Chondrocyte (in vitro differentiated cells): ENCODE data around the gene C1orf74. TPM values are rescaled to one million over a fixed set of nuclear protein-coding genes. Genes with fewer than 3 reads are reported as not detected.
"Not testable (repeated sequence)": the region's sequence is repeated elsewhere in the genome, so short reads cannot be mapped to it uniquely, and the experiment has no call there.

Experiments
- DNase-seq: peaks from one replicate; pipeline ENCODE4 v3.0.0; 2021; ENCODE audit warnings: mixed read lengths, low spot score
- H3K27ac Mint-ChIP-seq: one replicate; pipeline ENCODE4 v1.8.0; 2021; ENCODE audit warnings: mild to moderate bottlenecking, moderate library complexity, mixed read lengths; ENCODE audit not compliant: unreplicated experiment
- H3K27me3 Mint-ChIP-seq: 2 replicates; pipeline ENCODE4 v1.8.0; 2021; ENCODE audit warnings: low read depth, mixed read lengths
- H3K36me3 Mint-ChIP-seq: 2 replicates; pipeline ENCODE4 v1.8.0; 2021; ENCODE audit warnings: low read depth, mixed read lengths
- H3K4me1 Mint-ChIP-seq: 2 replicates; pipeline ENCODE4 v1.8.0; 2021; ENCODE audit warnings: low read depth, mild to moderate bottlenecking, mixed read lengths
- H3K4me3 Mint-ChIP-seq: one replicate; pipeline ENCODE4 v1.8.0; 2021; ENCODE audit warnings: mild to moderate bottlenecking, moderate library complexity, mixed read lengths; ENCODE audit not compliant: unreplicated experiment
- H3K9me3 Mint-ChIP-seq: 2 replicates; pipeline ENCODE4 v1.8.0; 2021; ENCODE audit warnings: low read depth, mixed read lengths
- CTCF ChIP-seq: fragments of 200-600 bp; sonication (generic); IDR thresholded peaks from 2 replicates; pipeline ENCODE4 v1.5.0; 2021; ENCODE audit warnings: antibody characterized with exemption, mild to moderate bottlenecking, moderate library complexity
- total RNA-seq: library from RNA; stranded (reverse); gene quantifications from 3 replicates; pipeline ENCODE4 v1.2.1, GENCODE V29; 2021

The C1orf74 gene
- total RNA-seq, 1 donor from 2014 or later: 1.6 TPM

GRCh38 chr1:209797978-209798639 is 13.8 kb upstream of the C1orf74 start:
- DNase-seq: no peak
- peaks cover 54% of the 10 kb centered on the region for H3K27me3 Mint-ChIP-seq
- TF ChIP-seq CTCF: no peak

GRCh38 chr1:209793711-209794110 is 9.4 kb upstream of the C1orf74 start:
- H3K27me3 Mint-ChIP-seq: peaks cover 64% of the 10 kb centered on the region
- not testable (repeated sequence) for H3K36me3 Mint-ChIP-seq, H3K4me1 Mint-ChIP-seq, H3K27ac Mint-ChIP-seq, H3K4me3 Mint-ChIP-seq, DNase-seq, H3K9me3 Mint-ChIP-seq

More at GRCh38 chr1:209797978-209798639, 13.8 kb upstream of the C1orf74 start:
- H3K4me1 Mint-ChIP-seq: peaks cover 6% of the 10 kb centered on the region
- no peaks in the 10 kb centered on the region for H3K9me3 Mint-ChIP-seq
- H3K4me3 Mint-ChIP-seq: no peak overlapping the region
- no peak overlapping the region for H3K27ac Mint-ChIP-seq
- H3K36me3 Mint-ChIP-seq: no peaks in the 10 kb centered on the region

DNA sequence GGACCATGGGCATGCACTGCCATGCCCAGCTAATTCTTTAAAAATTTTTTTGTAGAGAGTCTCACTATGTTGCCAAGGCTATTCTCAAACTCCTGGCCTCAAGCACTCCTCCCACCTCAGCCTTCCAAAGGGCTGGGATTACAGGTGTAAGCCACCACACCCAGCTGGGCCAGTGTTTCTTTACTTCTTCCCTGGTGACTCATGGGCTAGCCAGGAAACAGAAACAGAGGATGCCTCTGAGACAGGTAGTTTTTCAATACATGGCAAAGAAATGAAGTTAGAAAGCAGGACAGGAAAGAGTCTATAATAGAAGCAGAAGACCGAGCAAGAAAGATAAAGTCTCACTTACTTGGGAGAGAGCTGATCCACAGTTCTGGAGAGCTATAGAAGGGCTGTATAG is 7.6 kb upstream of the C1orf74 start:
- Mint-ChIP-seq H3K27me3 (peaks cover 69% of the 10 kb centered on the region), H3K27ac (no peak overlapping the region), H3K4me3 (no peak overlapping the region), H3K9me3 (no peaks in the 10 kb centered on the region), H3K4me1 (no peaks in the 10 kb centered on the region), H3K36me3 (no peaks in the 10 kb centered on the region)
- no peak for TF ChIP-seq CTCF
- no peak for DNase-seq

GRCh38 chr1:209790286-209791193 is 6.2 kb upstream of the C1orf74 start:
- Mint-ChIP-seq H3K9me3 (no peaks in the 10 kb centered on the region), H3K4me1 (no peaks in the 10 kb centered on the region), H3K36me3 (no peaks in the 10 kb centered on the region), H3K27me3 (peaks cover 71% of the 10 kb centered on the region), H3K27ac (no peak overlapping the region), H3K4me3 (no peak overlapping the region)
- TF ChIP-seq CTCF: no peak
- no peak for DNase-seq

GRCh38 chr1:209789245-209789644 is 4.9 kb upstream of the C1orf74 start:
- no peaks in the 10 kb centered on the region for H3K36me3 Mint-ChIP-seq
- TF ChIP-seq CTCF: no peak

More at GRCh38 chr1:209789245-209789644, 4.9 kb upstream of the C1orf74 start:
- H3K9me3 Mint-ChIP-seq: no peaks in the 10 kb centered on the region
- H3K27ac Mint-ChIP-seq: no peak overlapping the region
- no peak for DNase-seq
- peaks cover 7% of the 10 kb centered on the region for H3K4me1 Mint-ChIP-seq
- no peak overlapping the region for H3K4me3 Mint-ChIP-seq
- H3K27me3 Mint-ChIP-seq: peaks cover 65% of the 10 kb centered on the region
